Fibroblast of the aortic adventitia (primary cell): ENCODE data around the gene STT3B. TPM values are rescaled to one million over a fixed set of nuclear protein-coding genes. Genes with fewer than 3 reads are reported as not detected.

ENCODE experiments used
- DNase-seq: peaks from one replicate; pipeline ENCODE4 v3.0.0-alpha.2; 2010; ENCODE audit warnings: low read depth
- H3K4me3 ChIP-seq: 2 replicates; pipeline ENCODE4 v1.5.1; 2011; ENCODE audit warnings: low read depth, mild to moderate bottlenecking, control low read depth, low read length, moderate library complexity
- CTCF ChIP-seq: IDR thresholded peaks from 2 replicates; pipeline ENCODE4 v1.5.1; 2011; ENCODE audit warnings: mild to moderate bottlenecking, low read length, control low read depth, inconsistent platforms; ENCODE audit not compliant: insufficient read depth
- total RNA-seq: library from RNA; depleted of rRNA; stranded (reverse); fragments of >200 nt; gene quantifications from 2 replicates; pipeline ENCODE4 v1.2.3, GENCODE V29; 2012; ENCODE audit warnings: low replicate concordance

Gene STT3B
- 89.3 and 151 TPM in 2 replicates for total RNA-seq

DNA sequence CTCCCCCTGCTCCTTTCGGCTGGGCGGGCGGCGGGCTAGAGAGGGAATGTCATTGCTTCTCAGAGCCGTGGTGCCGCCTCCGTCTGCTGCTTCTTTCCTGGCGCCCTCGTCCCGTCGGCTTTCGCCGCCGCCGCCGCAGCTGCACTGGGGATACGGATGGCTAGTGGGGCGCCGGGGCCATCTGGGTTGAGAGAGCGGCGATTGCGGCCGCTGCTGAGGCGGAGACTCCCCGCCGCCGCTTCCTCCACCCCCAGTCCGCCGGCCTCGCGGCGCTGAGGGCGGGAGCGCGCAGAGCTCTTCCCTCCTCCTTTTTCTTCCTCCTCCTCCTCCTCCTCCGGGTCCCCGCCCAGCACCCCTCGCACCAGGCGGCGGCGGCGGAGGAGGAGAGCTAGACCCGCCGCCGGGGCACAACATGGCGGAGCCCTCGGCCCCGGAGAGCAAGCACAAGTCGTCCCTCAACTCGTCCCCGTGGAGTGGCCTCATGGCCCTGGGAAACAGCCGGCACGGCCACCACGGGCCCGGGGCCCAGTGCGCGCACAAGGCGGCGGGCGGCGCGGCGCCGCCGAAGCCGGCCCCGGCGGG lies at the start of gene STT3B:
Gene STT3B (plus strand): TSS at position 339 of the 582 bp plus-strand sequence. CDS start 74 bp downstream, at position 413.
- H3K4me3 ChIP-seq, result peak within 1 kb of the TSS; percentile 85
- no peak for TF ChIP-seq CTCF
- peak; percentile 75 for DNase-seq

DNA sequence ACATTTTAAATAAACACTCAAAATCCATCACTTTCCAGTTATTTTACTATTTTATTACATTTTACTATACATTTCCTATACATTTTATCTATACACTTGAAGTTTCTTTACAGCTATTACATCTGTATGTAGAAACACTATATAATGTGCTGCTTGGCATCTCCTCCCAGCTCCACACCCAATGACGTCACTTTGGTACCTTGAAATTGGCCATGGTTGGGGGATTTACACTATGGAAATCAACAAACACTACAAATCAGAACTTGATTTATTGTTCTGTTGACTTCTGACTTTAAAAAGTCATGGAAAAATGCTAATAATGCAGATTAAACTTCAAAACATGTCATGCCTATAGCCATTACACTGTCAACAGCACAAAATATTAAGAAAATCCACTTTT lies 48.9 kb upstream of the STT3B start:
- H3K4me3 ChIP-seq, result no peak overlapping the region
- no peak for TF ChIP-seq CTCF
- no peak for DNase-seq

DNA sequence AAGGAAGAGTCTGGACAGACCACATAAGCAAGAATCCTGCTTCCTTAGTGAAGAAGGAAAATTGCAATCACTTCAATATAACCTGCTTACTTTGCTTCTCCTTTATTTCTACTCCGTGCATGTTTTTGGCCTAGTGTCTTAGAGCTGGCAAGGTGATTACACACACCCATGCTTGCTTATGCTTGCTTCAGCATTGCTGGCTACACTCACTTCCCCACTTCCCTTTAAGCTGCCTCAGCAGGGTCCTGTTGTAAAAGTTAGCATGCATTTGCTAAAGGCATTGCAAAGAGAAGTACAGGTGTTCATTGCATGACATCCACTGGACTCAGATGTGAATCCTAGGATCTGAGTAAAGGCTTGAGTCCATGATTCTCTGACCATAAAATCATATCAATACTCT lies 47.5 kb upstream of the STT3B start:
- DNase-seq, result no peak

DNA sequence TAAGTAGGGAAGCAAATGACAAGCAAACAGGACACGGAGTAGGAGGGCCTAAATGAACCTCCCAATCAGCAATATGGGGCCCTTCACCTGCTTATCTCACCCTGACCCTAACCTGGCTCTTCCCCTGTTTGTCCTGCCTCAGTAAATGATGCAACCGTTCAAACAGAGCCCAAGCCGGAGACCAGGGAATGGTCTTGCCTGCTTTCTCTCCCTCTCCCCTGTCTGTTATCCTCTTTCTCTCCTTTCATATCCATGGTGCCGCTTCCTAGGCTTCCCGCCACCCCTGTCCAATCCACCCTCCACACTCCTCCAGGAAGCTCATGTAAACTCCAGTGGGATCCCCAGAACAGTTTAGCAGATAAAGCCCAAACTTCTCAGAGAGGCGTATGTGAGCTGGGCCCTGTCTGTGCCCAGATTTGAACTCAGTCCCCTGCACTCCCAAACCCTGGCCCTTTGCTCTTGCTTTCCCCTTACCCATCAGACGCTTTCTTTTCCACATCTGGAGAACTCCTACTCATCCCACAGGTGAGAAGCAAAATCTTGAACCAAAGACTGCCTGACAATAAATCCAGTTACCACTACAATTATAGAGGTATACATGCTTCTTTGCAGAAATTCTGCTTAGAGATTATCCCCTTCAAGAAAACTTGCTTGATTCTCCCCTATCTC lies 45.7 kb upstream of the STT3B start:
- H3K4me3 ChIP-seq, result no peak overlapping the region
- no peak for DNase-seq
- no peak for TF ChIP-seq CTCF

More for the DNA sequence above, 47.5 kb upstream of the STT3B start:
- no peak for TF ChIP-seq CTCF
- H3K4me3 ChIP-seq, result no peak overlapping the region

DNA sequence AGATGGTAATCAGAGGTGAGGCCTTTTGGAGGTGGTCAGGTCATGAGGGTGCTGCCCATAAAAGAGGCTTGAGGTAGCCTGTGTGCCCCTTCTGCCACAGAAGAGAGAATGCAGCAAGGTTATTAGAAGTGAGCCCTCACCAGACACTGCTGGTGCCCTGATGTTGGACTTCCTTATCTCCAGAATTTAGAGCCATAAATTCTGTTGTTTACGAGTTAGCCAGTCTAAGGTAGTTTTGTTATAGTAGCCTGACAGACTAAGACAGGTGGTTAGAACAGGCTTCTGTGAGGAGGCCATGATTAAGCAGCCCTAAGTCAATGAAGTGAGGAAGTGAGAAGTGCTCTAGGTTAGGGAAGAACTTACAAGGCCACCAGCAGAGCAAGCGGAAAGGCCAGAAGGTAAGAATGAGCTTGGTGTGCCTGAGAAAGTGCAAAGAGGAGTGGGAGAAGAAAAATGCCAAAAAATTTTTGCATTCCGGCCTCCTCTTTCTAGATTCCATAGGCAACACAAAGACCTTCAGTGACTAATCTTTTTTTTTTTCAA lies 44.2 kb upstream of the STT3B start:
- no peak for DNase-seq
- no peak overlapping the region for H3K4me3 ChIP-seq
- TF ChIP-seq CTCF, result no peak

DNA sequence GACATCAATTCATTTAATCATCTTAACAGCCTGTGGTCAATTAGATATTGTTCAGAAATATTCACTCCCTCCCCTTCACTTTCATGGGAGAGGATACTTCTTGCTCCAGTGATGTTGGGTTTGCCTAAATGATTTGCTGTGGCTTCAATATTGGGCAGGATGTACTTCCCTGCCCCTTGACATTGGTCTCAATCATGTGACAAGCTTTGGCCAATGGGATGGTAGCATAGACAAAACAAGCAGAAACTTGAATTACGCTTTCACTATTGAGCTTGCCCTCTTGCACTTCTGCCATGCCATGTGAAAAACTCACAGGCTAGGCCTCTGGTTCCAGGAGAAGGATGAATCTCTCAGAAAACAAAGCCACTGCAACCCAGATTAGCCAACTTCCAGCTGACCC lies 42.2 kb upstream of the STT3B start:
- no peak for DNase-seq
- no peak for TF ChIP-seq CTCF
- H3K4me3 ChIP-seq, result no peak overlapping the region
